Caco-2 (cell line): ENCODE results near the gene FIBCD1. TPM values are rescaled to one million over a fixed set of nuclear protein-coding genes. Genes with fewer than 3 reads are reported as not detected.

Experiments
- BruUV-seq: library from RNA; stranded (reverse); fragments of 400-500 nt; replicated peaks from 2 replicates; lab custom pipeline; 2021; lab: Mats Ljungman, UMichigan
- CTCF ChIA-PET: fragments of 300-600 bp; sonication (Branson Sonifier 250); formaldehyde crosslinking; loops from one replicate; lab custom pipeline; 2022; ENCODE audit warnings: antibody characterized with exemption; lab: Charles Lee
- POLR2A ChIA-PET: fragments of 300-600 bp; sonication (Branson Sonifier 250); formaldehyde crosslinking; loops from one replicate; lab custom pipeline; 2022; ENCODE audit warnings: antibody characterized with exemption; lab: Charles Lee
- DNase-seq, 2 experiments: peaks; one replicate each; pipeline versions ENCODE4 v3.0.0 to v3.0.0-alpha.2; 2020 to 2022
- H3K27me3 ChIP-seq: replicated peaks from 2 replicates; pipeline ENCODE4 v1.6.0; 2011; ENCODE audit warnings: low read length; ENCODE audit not compliant: control insufficient read depth, insufficient read depth
- H3K36me3 ChIP-seq: 2 replicates; pipeline ENCODE4 v1.5.1; 2011; ENCODE audit warnings: low read length; ENCODE audit not compliant: control insufficient read depth, insufficient read depth
- H3K4me1 ChIP-seq: fragments of 250-450 bp; sonication (Bioruptor Pico); 2 replicates; pipeline ENCODE4 v1.5.1; 2020; ENCODE audit warnings: mild to moderate bottlenecking
- H3K4me3 ChIP-seq: 2 replicates; pipeline ENCODE4 v1.5.1; 2011; ENCODE audit warnings: low read depth, mild to moderate bottlenecking, control low read depth, low read length
- H3K9me3 ChIP-seq: fragments of 250-450 bp; sonication (Bioruptor Pico); 2 replicates; pipeline ENCODE4 v1.5.1; 2020; ENCODE audit warnings: mild to moderate bottlenecking, moderate library complexity
- H3K27ac Mint-ChIP-seq: one replicate; pipeline ENCODE4 v1.8.0; 2022; ENCODE audit warnings: mixed read lengths; ENCODE audit not compliant: unreplicated experiment
- H3K27me3 Mint-ChIP-seq: one replicate; pipeline ENCODE4 v1.8.0; 2022; ENCODE audit warnings: mixed read lengths; ENCODE audit not compliant: insufficient read depth, unreplicated experiment
- H3K36me3 Mint-ChIP-seq: one replicate; pipeline ENCODE4 v1.8.0; 2022; ENCODE audit warnings: mild to moderate bottlenecking, mixed read lengths; ENCODE audit not compliant: insufficient read depth, unreplicated experiment
- H3K4me1 Mint-ChIP-seq: one replicate; pipeline ENCODE4 v1.8.0; 2022; ENCODE audit warnings: low read depth, mixed read lengths; ENCODE audit not compliant: unreplicated experiment
- H3K4me3 Mint-ChIP-seq: one replicate; pipeline ENCODE4 v1.8.0; 2022; ENCODE audit warnings: mild to moderate bottlenecking, moderate library complexity, mixed read lengths; ENCODE audit not compliant: unreplicated experiment
- H3K9me3 Mint-ChIP-seq: one replicate; pipeline ENCODE4 v1.8.0; 2022; ENCODE audit warnings: mixed read lengths; ENCODE audit not compliant: unreplicated experiment
- intact Hi-C: fragments of 100-400 bp; cut with micrococcal nuclease; formaldehyde crosslinking; loops from one replicate; pipeline ENCODE4 v1.10.0; 2022; ENCODE audit not compliant: unreplicated experiment
- total RNA-seq: library from RNA; stranded (reverse); gene quantifications from 2 replicates; pipeline ENCODE4 v1.2.3, GENCODE V29; 2022
- TF ChIP-seq, protein P1 (sequence below), 2 experiments: fragments of 200-600 bp in 1 of 2; IDR thresholded peaks; 1 replicate in 1 of 2; 2 replicates in 1 of 2; pipeline versions ENCODE4 v1.5.1 to v1.8.0; 2011 to 2022; ENCODE audit warnings: antibody characterized with exemption in 1 of 2, control low read depth in 1 of 2, inconsistent platforms in 1 of 2, low read depth in 1 of 2, low read length in 1 of 2, mild to moderate bottlenecking in 1 of 2, moderate library complexity in 1 of 2; ENCODE audit not compliant: insufficient read depth in 1 of 2, severe bottlenecking in 1 of 2, unreplicated experiment in 1 of 2

The FIBCD1 gene
- total RNA-seq, 1 experiment from 2014 or later: not detected

DNA sequence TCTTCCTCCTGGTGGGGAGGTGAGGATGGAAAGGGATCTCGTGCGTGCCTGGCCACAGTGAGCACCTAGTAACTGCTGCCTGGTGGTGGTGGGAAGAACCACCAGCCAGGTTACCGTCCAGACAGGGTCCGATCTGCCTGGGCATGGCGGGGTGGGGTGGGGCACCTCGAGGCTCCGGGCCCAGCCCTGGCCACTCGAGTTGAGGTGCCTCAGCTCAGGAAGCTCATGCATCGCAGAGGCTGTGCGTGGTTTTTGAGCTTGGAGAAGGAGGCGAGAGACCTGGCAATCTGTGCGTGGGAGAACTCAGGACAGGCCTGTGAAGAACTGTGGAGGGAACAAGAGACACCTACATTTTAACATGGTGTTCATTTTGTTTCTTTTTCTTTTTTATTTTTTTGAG, 31.0 kb upstream of the FIBCD1 start:
- no peaks in the 10 kb centered on the region for H3K9me3 ChIP-seq
- no peaks in the 10 kb centered on the region for H3K36me3 ChIP-seq
- H3K27me3 Mint-ChIP-seq: peaks cover 20% of the 10 kb centered on the region
- TF ChIP-seq, protein P1, sequence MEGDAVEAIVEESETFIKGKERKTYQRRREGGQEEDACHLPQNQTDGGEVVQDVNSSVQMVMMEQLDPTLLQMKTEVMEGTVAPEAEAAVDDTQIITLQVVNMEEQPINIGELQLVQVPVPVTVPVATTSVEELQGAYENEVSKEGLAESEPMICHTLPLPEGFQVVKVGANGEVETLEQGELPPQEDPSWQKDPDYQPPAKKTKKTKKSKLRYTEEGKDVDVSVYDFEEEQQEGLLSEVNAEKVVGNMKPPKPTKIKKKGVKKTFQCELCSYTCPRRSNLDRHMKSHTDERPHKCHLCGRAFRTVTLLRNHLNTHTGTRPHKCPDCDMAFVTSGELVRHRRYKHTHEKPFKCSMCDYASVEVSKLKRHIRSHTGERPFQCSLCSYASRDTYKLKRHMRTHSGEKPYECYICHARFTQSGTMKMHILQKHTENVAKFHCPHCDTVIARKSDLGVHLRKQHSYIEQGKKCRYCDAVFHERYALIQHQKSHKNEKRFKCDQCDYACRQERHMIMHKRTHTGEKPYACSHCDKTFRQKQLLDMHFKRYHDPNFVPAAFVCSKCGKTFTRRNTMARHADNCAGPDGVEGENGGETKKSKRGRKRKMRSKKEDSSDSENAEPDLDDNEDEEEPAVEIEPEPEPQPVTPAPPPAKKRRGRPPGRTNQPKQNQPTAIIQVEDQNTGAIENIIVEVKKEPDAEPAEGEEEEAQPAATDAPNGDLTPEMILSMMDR (IDR thresholded peaks at IDR 0.05; ENCODE audit: insufficient read depth in 1 of 2, low read depth in 1 of 2, low read length in 1 of 2, severe bottlenecking in 1 of 2, unreplicated experiment in 1 of 2): no peak
- H3K4me1 ChIP-seq: no peaks in the 10 kb centered on the region
- POLR2A ChIA-PET: interaction anchor here (0.6 kb wide), 1 partner anchor 33 kb away, joined by 13 read pairs; no protein-coding TSS in a partner anchor
- CTCF ChIA-PET: no interaction called here
- H3K27me3 ChIP-seq: peaks cover 3% of the 10 kb centered on the region
- no peaks in the 10 kb centered on the region for H3K36me3 Mint-ChIP-seq
- no peak overlapping the region for H3K27ac Mint-ChIP-seq
- DNase-seq: no peak
- H3K4me3 ChIP-seq: no peak overlapping the region
- H3K9me3 Mint-ChIP-seq: no peaks in the 10 kb centered on the region
- no TSS peak for BruUV-seq
- intact Hi-C loops: no loop called here
- H3K4me3 Mint-ChIP-seq: no peak overlapping the region
- H3K4me1 Mint-ChIP-seq: no peaks in the 10 kb centered on the region

DNA sequence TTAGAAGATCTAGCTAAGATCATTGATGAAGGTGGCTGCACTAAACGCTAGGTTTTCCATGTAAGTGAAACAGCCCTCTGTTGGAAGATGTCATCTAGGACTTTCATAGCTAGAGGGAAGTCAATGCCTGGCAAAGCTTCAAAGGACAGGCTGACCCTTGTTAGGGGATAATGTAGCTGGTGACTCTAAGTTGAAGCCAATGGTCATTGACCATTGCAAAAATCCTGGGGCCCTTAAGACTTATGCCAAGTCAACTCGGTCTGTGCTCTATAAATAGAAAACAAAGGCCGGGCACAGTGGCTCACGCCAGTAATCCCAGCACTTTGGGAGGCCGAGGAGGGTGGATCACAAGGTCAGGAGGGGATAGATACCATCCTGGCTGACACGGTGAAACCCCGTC, 26.6 kb upstream of the FIBCD1 start:
- Mint-ChIP-seq H3K36me3 (peaks cover 4% of the 10 kb centered on the region), H3K27me3 (peaks cover 2% of the 10 kb centered on the region), H3K4me1 (no peaks in the 10 kb centered on the region), H3K9me3 (no peaks in the 10 kb centered on the region), H3K4me3 (no peak overlapping the region), H3K27ac (no peak overlapping the region)
- no peak for DNase-seq
- ChIA-PET POLR2A (no interaction called here), CTCF (no interaction called here)
- Histone ChIP-seq H3K4me3 (no peak overlapping the region), H3K36me3 (no peaks in the 10 kb centered on the region), H3K9me3 (peaks cover 7% of the 10 kb centered on the region; the same call in 1 of the 2 replicates), H3K27me3 (no peaks in the 10 kb centered on the region), H3K4me1 (no peaks in the 10 kb centered on the region)
- intact Hi-C loops: no loop called here
- no TSS peak for BruUV-seq
- TF ChIP-seq, protein P1 (IDR thresholded peaks at IDR 0.05; ENCODE audit: insufficient read depth in 1 of 2, low read depth in 1 of 2, low read length in 1 of 2, severe bottlenecking in 1 of 2, unreplicated experiment in 1 of 2): no peak

DNA sequence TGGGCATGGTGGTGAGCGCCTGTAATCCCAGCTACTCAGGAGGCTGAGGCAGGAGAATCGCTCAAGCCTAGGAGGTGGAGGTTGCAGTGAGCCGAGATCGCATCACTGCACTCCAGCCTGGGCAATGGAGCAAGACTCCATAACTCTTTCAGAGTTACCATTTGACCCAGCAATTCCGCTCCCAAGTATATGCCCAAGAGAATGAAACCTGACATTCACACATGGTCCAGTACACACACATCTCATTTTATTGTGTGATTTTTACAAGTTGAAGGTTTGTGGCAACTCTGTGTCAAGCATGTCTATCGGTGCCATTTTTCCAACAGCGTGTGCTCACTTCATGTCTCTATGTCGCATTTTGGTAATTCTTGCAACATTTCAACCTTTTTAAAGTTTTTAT, 24.9 kb upstream of the FIBCD1 start:
- Histone ChIP-seq H3K27me3 (no peaks in the 10 kb centered on the region), H3K4me3 (no peak overlapping the region), H3K9me3 (peaks cover 10% of the 10 kb centered on the region; the same call in 1 of the 2 replicates), H3K4me1 (no peaks in the 10 kb centered on the region), H3K36me3 (no peaks in the 10 kb centered on the region)
- H3K4me3 Mint-ChIP-seq: no peak overlapping the region
- intact Hi-C loops: no loop called here
- H3K27me3 Mint-ChIP-seq: no peaks in the 10 kb centered on the region
- no peak for DNase-seq
- peaks cover 14% of the 10 kb centered on the region for H3K36me3 Mint-ChIP-seq
- POLR2A ChIA-PET: no interaction called here
- H3K27ac Mint-ChIP-seq: no peak overlapping the region
- CTCF ChIA-PET: no interaction called here
- H3K4me1 Mint-ChIP-seq: no peaks in the 10 kb centered on the region
- BruUV-seq: no TSS peak
- TF ChIP-seq, protein P1 (IDR thresholded peaks at IDR 0.05; ENCODE audit: insufficient read depth in 1 of 2, low read depth in 1 of 2, low read length in 1 of 2, severe bottlenecking in 1 of 2, unreplicated experiment in 1 of 2): no peak
- peaks cover 4% of the 10 kb centered on the region for H3K9me3 Mint-ChIP-seq
